ENCODE data around the gene CRYAB.

- TF ChIP-seq CTCF (conservative IDR thresholded peaks at IDR 0.05; ENCODE audit: low read depth, low read length) (no peak), EZH2 (IDR thresholded peaks at IDR 0.05; ENCODE audit: borderline replicate concordance, low read depth, low read length, poor library complexity, severe bottlenecking) (no peak)
Observed at GRCh38 chr11:111920908-111921307, 9.3 kb upstream of the CRYAB start.
